ENCODE results near the gene WWOX. TPM values are rescaled to one million over a fixed set of nuclear protein-coding genes. Genes with fewer than 3 reads are reported as not detected.

Gene WWOX
- total RNA-seq, 1 donor from 2014 or later: 7.3 TPM

- Histone ChIP-seq H3K27me3 (ENCODE audit: insufficient read depth, low read length) (no peaks in the 10 kb centered on the region), H3K9me3 (ENCODE audit: insufficient read depth, low read depth, low read length) (no peaks in the 10 kb centered on the region), H3K4me3 (ENCODE audit: insufficient read depth, low read depth, low read length) (no peak overlapping the region), H3K9ac (ENCODE audit: low read length) (no peak overlapping the region), H3K4me1 (ENCODE audit: insufficient read depth, low read length) (no peaks in the 10 kb centered on the region), H3K36me3 (ENCODE audit: insufficient read depth, low read length) (no peaks in the 10 kb centered on the region), H3K4me2 (ENCODE audit: low read length) (no peak overlapping the region), H2AFZ (ENCODE audit: low read depth, low read length) (no peak overlapping the region), H3K79me2 (ENCODE audit: insufficient read depth, low read length) (no peaks in the 10 kb centered on the region), H4K20me1 (ENCODE audit: insufficient read depth, low read length) (no peaks in the 10 kb centered on the region), H3K27ac (ENCODE audit: low read depth, low read length) (no peak overlapping the region)
- Mint-ChIP-seq H3K9me3 (ENCODE audit: unreplicated experiment) (peaks cover 3% of the 10 kb centered on the region), H3K27ac (ENCODE audit: unreplicated experiment) (no peak overlapping the region), H3K36me3 (ENCODE audit: low read depth, unreplicated experiment) (peaks cover 2% of the 10 kb centered on the region), H3K27me3 (ENCODE audit: low read depth, unreplicated experiment) (no peaks in the 10 kb centered on the region), H3K4me1 (ENCODE audit: low read depth, unreplicated experiment) (peaks cover 12% of the 10 kb centered on the region), H3K4me3 (ENCODE audit: unreplicated experiment) (no peak overlapping the region)
- DNase-seq (ENCODE audit: low read depth) (no peak), FAIRE-seq (no peak)
- TF ChIP-seq EZH2 (IDR thresholded peaks at IDR 0.05; ENCODE audit: insufficient read depth, low read length) (no peak), CTCF (IDR thresholded peaks at IDR 0.05; ENCODE audit: insufficient read depth, low read depth, low read length) (no peak)
Measured at GRCh38 chr16:78258375-78259065, 159.1 kb downstream of the WWOX start.

GRCh38 chr16:78259873-78260272 is 160.4 kb downstream of the WWOX start:
- Mint-ChIP-seq H3K4me3 (ENCODE audit: unreplicated experiment) (no peak overlapping the region), H3K27me3 (ENCODE audit: low read depth, unreplicated experiment) (no peaks in the 10 kb centered on the region), H3K27ac (ENCODE audit: unreplicated experiment) (no peak overlapping the region), H3K9me3 (ENCODE audit: unreplicated experiment) (peaks cover 10% of the 10 kb centered on the region), H3K4me1 (ENCODE audit: low read depth, unreplicated experiment) (peaks cover 12% of the 10 kb centered on the region), H3K36me3 (ENCODE audit: low read depth, unreplicated experiment) (peaks cover 2% of the 10 kb centered on the region)
- Histone ChIP-seq H4K20me1 (ENCODE audit: insufficient read depth, low read length) (no peaks in the 10 kb centered on the region), H3K4me1 (ENCODE audit: insufficient read depth, low read length) (no peaks in the 10 kb centered on the region), H2AFZ (ENCODE audit: low read depth, low read length) (no peak overlapping the region), H3K36me3 (ENCODE audit: insufficient read depth, low read length) (no peaks in the 10 kb centered on the region), H3K4me3 (ENCODE audit: insufficient read depth, low read depth, low read length) (no peak overlapping the region), H3K4me2 (ENCODE audit: low read length) (no peak overlapping the region), H3K27me3 (ENCODE audit: insufficient read depth, low read length) (no peaks in the 10 kb centered on the region), H3K9ac (ENCODE audit: low read length) (no peak overlapping the region), H3K79me2 (ENCODE audit: insufficient read depth, low read length) (no peaks in the 10 kb centered on the region), H3K9me3 (ENCODE audit: insufficient read depth, low read depth, low read length) (no peaks in the 10 kb centered on the region), H3K27ac (ENCODE audit: low read depth, low read length) (no peak overlapping the region)
- no peak for TF ChIP-seq CTCF (IDR thresholded peaks at IDR 0.05; ENCODE audit: insufficient read depth, low read depth, low read length)
- no peak for TF ChIP-seq EZH2 (IDR thresholded peaks at IDR 0.05; ENCODE audit: insufficient read depth, low read length)
- no peak for DNase-seq (ENCODE audit: low read depth)
- FAIRE-seq: no peak

- FAIRE-seq (no peak), DNase-seq (ENCODE audit: low read depth) (no peak)
- H3K36me3 Mint-ChIP-seq (ENCODE audit: low read depth, unreplicated experiment): no peaks in the 10 kb centered on the region
- Histone ChIP-seq H2AFZ (ENCODE audit: low read depth, low read length) (no peak overlapping the region), H3K4me2 (ENCODE audit: low read length) (no peak overlapping the region), H3K4me1 (ENCODE audit: insufficient read depth, low read length) (no peaks in the 10 kb centered on the region), H3K4me3 (ENCODE audit: insufficient read depth, low read depth, low read length) (no peak overlapping the region), H4K20me1 (ENCODE audit: insufficient read depth, low read length) (no peaks in the 10 kb centered on the region), H3K9ac (ENCODE audit: low read length) (no peak overlapping the region), H3K79me2 (ENCODE audit: insufficient read depth, low read length) (no peaks in the 10 kb centered on the region), H3K36me3 (ENCODE audit: insufficient read depth, low read length) (no peaks in the 10 kb centered on the region), H3K27me3 (ENCODE audit: insufficient read depth, low read length) (no peaks in the 10 kb centered on the region), H3K27ac (ENCODE audit: low read depth, low read length) (no peak overlapping the region), H3K9me3 (ENCODE audit: insufficient read depth, low read depth, low read length) (no peaks in the 10 kb centered on the region)
- no peaks in the 10 kb centered on the region for H3K4me1 Mint-ChIP-seq (ENCODE audit: low read depth, unreplicated experiment)
- peaks cover 2% of the 10 kb centered on the region for H3K27me3 Mint-ChIP-seq (ENCODE audit: low read depth, unreplicated experiment)
- no peak overlapping the region for H3K4me3 Mint-ChIP-seq (ENCODE audit: unreplicated experiment)
- no peak for TF ChIP-seq EZH2 (IDR thresholded peaks at IDR 0.05; ENCODE audit: insufficient read depth, low read length)
- H3K27ac Mint-ChIP-seq (ENCODE audit: unreplicated experiment): no peak overlapping the region
- H3K9me3 Mint-ChIP-seq (ENCODE audit: unreplicated experiment): peaks cover 7% of the 10 kb centered on the region
Measured at GRCh38 chr16:78264642-78265041, 165.2 kb downstream of the WWOX start.
